HG02852 (cell line): ENCODE results near the gene BPIFB4.

Experiments used
- ATAC-seq: cut with Tn5 transposase; IDR thresholded peaks from one replicate; pipeline ENCODE4 v1.9.1; 2021; ENCODE audit warnings: mild to moderate bottlenecking, moderate library complexity; ENCODE audit not compliant: unreplicated experiment

The BPIFB4 gene

GRCh38 chr20:33059741-33060390, 19.6 kb upstream of the BPIFB4 start:
- ATAC-seq, result no peak

DNA sequence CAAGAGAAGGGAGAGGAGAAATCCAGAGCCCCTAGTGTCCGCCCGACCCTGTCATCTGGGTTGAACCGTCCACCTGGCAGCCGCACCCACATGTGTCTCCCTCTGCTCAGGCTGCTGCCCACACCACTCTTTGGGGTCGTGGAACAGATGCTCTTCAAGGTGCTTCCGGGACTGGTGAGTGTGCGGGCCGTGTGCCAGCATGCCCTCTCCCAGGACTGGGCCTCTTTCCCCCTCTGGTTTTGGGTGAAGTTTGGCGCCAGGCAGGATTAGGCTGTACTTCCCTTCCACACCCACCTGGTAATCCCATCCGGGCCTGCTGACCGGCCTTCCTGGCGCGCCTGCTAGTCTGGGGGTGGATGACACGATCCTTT, 17.8 kb upstream of the BPIFB4 start:
- no peak for ATAC-seq

GRCh38 chr20:33062105-33062824, 17.2 kb upstream of the BPIFB4 start:
- no peak for ATAC-seq

- no peak for ATAC-seq
Observed at GRCh38 chr20:33062825-33063149, 16.7 kb upstream of the BPIFB4 start.

DNA sequence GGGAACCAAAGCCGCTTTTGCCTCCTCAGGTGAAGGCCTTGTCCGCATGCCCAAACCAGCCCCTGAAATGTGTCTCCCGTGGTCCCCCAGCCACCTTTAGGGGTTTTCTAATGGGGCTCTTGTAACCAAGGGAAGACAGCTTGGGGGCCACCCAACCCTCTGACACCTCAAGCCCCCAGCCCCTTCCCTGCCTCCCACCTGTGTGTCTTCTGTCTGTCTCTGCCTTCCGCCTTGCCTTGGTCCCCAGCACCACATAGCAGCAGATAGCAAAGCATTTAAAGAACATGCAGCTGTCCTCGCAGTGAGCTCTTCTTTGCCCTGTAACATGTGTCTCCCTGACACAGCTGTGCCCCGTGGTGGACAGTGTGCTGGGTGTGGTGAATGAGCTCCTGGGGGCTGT, 16.2 kb upstream of the BPIFB4 start:
- ATAC-seq, result no peak

DNA sequence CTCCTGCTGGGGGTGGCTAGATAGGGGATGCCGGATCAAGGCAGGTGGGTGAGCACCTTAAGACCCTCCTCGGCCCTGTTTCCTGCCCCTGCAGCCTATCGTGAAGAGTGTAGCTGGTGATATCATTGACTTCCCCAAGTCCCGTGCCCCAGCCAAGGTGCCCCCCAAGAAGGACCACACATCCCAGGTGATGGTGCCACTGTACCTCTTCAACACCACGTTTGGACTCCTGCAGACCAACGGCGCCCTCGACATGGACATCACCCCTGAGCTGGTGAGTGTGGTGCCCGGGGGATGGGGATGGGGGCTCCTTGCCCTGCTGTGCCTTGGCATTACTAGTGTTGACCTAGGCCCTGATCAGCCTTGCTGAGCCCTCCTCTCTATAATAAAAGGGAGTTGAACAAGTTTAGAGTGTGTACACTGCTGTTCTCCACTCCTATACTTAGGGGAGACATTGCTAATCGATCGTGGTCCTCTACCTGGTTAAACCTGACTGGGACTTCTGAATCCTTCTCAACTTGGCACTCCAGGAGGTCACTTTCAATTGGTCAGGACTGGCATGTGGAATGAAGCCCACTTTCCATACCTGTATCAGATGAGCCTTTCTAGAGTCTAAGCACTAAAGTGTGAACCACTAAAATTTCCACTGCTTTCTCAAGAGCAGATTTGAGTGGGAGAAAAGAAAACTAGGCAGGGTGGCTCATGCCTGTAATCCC, 14.7 kb upstream of the BPIFB4 start:
- ATAC-seq, result no peak

DNA sequence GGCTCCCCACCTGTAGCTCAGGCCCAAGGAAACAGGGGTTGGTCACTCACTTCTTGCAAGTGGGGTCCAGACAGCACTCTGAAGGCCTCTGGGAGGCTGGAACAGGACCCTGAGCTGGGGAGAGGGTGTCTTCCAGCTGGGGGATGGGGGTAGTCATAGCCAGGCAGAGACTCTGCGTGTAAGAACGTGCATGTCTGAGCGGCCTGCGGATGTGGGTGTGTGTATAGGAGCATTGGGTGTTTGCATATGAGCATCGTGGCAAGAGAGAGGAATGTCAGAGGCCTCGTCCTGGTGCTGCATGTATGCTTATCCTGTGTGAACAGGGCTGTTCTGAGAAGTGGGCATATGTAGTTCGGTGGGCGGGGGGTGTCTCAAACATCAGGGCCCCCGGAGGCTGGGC, 13.7 kb upstream of the BPIFB4 start:
- no peak for ATAC-seq

- ATAC-seq, result no peak
Observed at GRCh38 chr20:33067806-33068205, 11.6 kb upstream of the BPIFB4 start.

GRCh38 chr20:33068251-33068939, 11.0 kb upstream of the BPIFB4 start:
- ATAC-seq, result no peak

DNA sequence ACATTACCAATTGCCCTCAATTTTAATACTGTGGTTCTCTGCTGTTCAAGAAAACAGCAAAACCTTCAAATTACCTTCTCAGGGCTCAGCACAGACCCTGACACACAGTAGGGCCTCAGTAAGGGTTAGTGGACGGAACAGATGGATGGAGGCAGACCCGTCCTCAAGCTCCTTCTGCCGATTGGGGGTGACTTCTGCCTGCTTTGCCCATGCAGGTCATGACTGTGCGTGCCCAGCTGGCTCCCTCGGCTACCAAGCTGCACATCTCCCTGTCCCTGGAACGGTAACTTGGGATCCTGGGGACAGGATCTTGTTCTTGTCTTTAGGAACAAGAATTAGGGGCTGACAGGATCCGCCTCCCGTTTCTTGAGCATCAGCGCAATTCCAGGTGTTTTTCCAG, 9.8 kb upstream of the BPIFB4 start:
- no peak for ATAC-seq

DNA sequence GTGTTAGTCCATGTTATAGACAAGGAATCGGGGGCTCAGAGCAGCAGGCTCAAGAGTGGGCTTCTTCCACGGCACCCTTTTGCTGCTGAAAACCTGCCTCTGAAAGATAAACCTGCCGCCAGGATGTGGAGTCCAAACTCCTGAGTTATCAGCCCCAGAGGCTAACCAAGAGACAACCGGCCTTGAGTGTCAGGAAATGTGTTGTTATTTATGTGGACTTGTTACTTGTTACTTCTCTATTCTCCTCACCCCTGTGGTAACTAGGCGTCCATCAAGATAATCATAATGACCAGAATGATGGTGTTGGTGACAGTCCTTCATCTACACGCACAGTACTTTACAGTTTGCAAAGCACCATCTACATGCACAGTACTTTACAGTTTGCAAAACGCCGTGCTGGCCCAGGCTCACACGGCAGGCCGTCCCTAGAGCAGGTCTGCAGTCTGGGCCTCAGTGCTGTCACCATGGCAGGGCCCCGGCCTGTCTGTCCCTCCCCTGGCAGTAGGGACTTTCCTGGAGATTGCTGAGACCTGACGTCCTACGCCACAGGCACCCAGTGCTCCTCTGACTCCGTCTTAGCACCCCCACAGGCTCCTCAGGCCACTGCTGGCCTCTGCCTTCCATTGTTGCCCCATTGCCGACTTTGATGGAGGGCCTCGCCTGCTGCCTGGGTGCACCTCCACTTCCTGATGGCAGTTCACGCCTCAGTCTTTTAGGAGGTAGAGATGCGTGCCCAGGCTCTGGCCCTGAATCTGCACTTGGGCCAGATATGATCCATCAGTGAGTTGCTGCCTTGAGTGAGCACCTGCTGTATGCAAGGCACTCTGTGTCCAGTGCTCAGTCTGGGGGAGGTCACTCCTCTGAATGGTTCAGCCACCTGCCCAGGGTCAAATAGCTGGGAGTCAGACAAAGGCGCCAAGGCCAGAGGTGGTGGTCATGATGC, 9.1 kb upstream of the BPIFB4 start:
- no peak for ATAC-seq

DNA sequence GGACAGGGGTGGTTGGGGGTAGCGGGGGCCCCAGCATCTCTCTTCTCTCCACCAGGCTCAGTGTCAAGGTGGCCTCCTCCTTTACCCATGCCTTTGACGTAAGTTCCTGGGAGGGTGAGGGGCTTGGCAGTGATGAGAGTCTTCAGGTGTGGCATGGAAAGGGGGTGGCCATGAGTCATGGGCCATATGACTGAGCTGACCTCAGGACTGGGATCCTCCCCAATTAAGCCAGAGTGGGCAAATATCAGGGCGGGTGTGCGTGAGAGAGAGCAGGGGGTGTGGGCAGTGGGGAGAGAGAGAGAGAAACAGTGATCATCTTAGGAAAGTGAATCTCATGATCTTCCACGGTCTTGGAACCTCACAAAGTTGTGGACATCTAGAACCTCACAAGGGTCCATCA, 8.2 kb upstream of the BPIFB4 start:
- no peak for ATAC-seq

DNA sequence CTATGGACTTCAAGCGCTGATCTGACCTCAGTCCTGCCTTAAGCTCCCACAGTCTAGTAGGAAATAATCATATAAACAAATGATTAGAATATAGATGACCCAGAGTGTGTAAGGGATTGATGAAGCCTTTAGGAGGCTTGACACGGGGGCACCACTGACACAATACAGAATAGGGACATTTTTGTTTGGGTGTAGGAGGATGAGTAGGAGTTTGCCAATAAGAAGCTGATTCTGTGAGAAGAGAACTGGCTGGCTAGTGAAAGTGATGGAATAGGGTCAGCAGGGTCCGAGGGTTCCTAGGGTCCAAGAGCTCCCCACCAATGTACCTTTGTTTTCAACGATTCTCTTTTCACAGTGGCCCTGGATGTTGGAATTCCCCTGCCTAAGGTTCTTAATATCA, 7.1 kb upstream of the BPIFB4 start:
- ATAC-seq, result no peak

DNA sequence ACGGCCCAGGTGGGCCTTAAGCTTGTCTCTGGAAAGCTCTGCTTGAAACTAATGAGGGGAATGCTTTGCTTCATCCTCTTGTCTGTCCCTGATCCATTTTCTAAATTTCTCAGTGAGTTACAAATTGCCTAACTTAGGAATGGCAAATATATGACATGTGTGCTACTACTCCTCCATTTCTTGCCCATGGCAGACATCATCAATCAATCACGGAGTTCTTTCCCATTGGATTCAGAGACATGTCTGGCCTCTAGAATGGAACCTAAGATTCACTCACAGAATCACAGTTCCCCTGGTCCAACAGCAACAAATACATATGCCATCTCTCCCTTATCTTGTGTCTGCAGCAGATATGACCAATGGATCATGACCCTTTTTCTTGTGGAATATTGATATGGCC, 6.6 kb upstream of the BPIFB4 start:
- ATAC-seq, result no peak

GRCh38 chr20:33074675-33075074, 4.8 kb upstream of the BPIFB4 start:
- no peak for ATAC-seq

- no peak for ATAC-seq
Observed at GRCh38 chr20:33075281-33075680, 4.2 kb upstream of the BPIFB4 start.

DNA sequence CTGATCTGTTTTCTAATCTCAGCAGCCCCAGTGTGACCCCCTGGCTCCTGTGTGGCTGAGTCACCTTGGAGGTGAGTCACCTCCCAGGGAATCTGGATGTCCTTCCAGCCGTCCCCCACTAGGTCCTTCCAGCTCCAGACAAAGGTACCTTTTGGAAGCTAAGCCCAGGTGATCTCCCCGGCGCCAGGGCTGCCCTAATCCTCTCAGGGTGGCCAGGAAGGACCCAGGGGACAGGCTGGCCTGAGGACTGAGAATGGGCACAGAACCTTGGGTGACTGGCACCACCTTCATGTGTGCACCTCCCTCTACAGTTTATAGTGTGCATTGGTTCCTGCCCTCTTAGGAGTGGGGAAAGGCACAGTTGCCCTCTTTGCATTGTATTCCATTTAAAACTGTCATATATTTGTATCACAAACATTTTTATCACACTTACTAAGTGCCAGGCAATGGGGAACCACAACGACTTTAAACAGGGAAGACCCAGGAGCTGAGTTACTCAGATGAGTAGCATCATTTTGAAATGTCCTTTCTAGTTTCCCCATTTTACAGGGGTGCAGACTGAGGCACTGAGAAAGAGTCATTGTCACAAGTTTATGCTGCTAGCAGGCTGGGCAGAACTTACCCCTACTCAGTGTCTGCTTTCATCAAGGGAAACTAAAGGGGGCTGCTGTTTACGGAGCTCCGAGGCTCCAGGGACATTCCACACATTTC, 2.6 kb upstream of the BPIFB4 start:
- no peak for ATAC-seq

- ATAC-seq, result no peak
Observed at GRCh38 chr20:33081411-33082154, 2.1 kb downstream of the BPIFB4 start.

DNA sequence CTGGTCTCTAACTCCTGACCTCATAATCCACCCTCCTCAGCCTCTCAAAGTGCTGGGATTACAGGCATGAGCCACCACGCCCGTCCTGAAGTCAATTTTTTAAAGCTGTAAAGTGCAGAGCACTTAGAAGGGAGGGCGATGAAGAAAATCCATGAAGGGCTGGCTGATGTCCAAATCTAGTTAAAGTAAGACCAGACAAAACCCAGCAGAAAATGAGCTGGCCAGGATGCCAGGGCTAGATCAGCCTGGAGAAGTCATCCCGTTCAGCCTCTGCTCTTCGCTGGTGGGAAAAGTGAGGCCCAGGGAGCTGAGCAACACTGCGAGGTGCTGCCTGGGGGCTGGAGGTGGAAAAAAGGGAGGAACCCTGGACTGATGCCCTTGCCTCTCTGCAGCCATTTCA, 3.1 kb downstream of the BPIFB4 start:
- ATAC-seq, result no peak
